ENCODE results near the gene PNMA8B.
"Not testable (repeated sequence)": the region's sequence is repeated elsewhere in the genome, so short reads cannot be mapped to it uniquely, and the experiment has no call there.

PNMA8B gene

GRCh38 chr19:46513461-46514236 lies 18.0 kb upstream of the PNMA8B start:
- peak; percentile 89 for DNase-seq

- no peak for DNase-seq
These were observed 15.6 kb upstream of the PNMA8B start for GRCh38 chr19:46511237-46511636.

- no peak for DNase-seq
These were observed 12.5 kb upstream of the PNMA8B start for GRCh38 chr19:46508206-46508605.

GRCh38 chr19:46503848-46504453 lies 8.3 kb upstream of the PNMA8B start:
- DNase-seq, result no peak

- no peak for DNase-seq
These were observed 7.2 kb upstream of the PNMA8B start for GRCh38 chr19:46502891-46503290.

GRCh38 chr19:46499692-46500091 lies 4.0 kb upstream of the PNMA8B start:
- DNase-seq, result no peak

- DNase-seq, result no peak
These were observed 2.1 kb upstream of the PNMA8B start for GRCh38 chr19:46497773-46498172.

GRCh38 chr19:46496886-46497285 lies 1.2 kb upstream of the PNMA8B start:
- DNase-seq, result not testable (repeated sequence)

- DNase-seq, result no peak
These were observed 637 bp upstream of the PNMA8B start for GRCh38 chr19:46496304-46496703.

GRCh38 chr19:46494941-46495785 lies 504 bp downstream of the PNMA8B start:
- DNase-seq, result no peak

GRCh38 chr19:46494146-46494940 lies 1.3 kb downstream of the PNMA8B start:
- no peak for DNase-seq

- DNase-seq, result peak; percentile 20
These were observed 2.2 kb downstream of the PNMA8B start for GRCh38 chr19:46493236-46494145.

- DNase-seq, result peak; percentile 24
These were observed 2.8 kb downstream of the PNMA8B start for GRCh38 chr19:46492841-46493235.

GRCh38 chr19:46491975-46492682 lies 3.5 kb downstream of the PNMA8B start:
- DNase-seq, result no peak

GRCh38 chr19:46490774-46491173 lies 4.9 kb downstream of the PNMA8B start:
- no peak for DNase-seq

- peak; percentile 53 for DNase-seq
These were observed 6.0 kb downstream of the PNMA8B start for GRCh38 chr19:46489445-46490272.

GRCh38 chr19:46488551-46488950 lies 7.1 kb downstream of the PNMA8B start:
- DNase-seq, result no peak

- peak; percentile 83 for DNase-seq
These were observed 7.7 kb downstream of the PNMA8B start for GRCh38 chr19:46487802-46488445.

- DNase-seq, result no peak
These were observed 8.4 kb downstream of the PNMA8B start for GRCh38 chr19:46487178-46487801.

Data from hematopoietic multipotent progenitor cell treated with erythropoietin and hydrocortisone succinate and interleukin-3 and kit ligand, for 4 days (in vitro differentiated cells).